HG03575 (cell line): ENCODE results near the gene GABRP.

Experiments used
- ATAC-seq: cut with Tn5 transposase; IDR thresholded peaks from one replicate; pipeline ENCODE4 v1.9.1; 2021; ENCODE audit not compliant: unreplicated experiment, insufficient number of reproducible peaks, low FRiP score; ENCODE audit errors: extremely low read depth

Gene GABRP

GRCh38 chr5:170783498-170784247, at the start of gene GABRP:
GABRP (plus strand) TSS chr5:170783725; CDS start chr5:170788616, 4,891 bp downstream.
- no peak for ATAC-seq

GRCh38 chr5:170736966-170737365, 46.6 kb upstream of the GABRP start:
- ATAC-seq = no peak

- ATAC-seq = no peak
These were observed 45.9 kb upstream of the GABRP start for GRCh38 chr5:170737591-170737990.

- ATAC-seq = no peak
These were observed 44.7 kb upstream of the GABRP start for GRCh38 chr5:170738840-170739239.

- no peak for ATAC-seq
These were observed 44.1 kb upstream of the GABRP start for GRCh38 chr5:170739446-170739845.

GRCh38 chr5:170740551-170741205, 42.8 kb upstream of the GABRP start:
- ATAC-seq = no peak

GRCh38 chr5:170741801-170742200, 41.7 kb upstream of the GABRP start:
- no peak for ATAC-seq

GRCh38 chr5:170743876-170744212, 39.7 kb upstream of the GABRP start:
- no peak for ATAC-seq

GRCh38 chr5:170745481-170746071, 37.9 kb upstream of the GABRP start:
- ATAC-seq = no peak

- ATAC-seq = no peak
These were observed 37.2 kb upstream of the GABRP start for GRCh38 chr5:170746075-170746960.

- no peak for ATAC-seq
These were observed 36.6 kb upstream of the GABRP start for GRCh38 chr5:170746961-170747340.

GRCh38 chr5:170747357-170747756, 36.2 kb upstream of the GABRP start:
- no peak for ATAC-seq

GRCh38 chr5:170747851-170748250, 35.7 kb upstream of the GABRP start:
- ATAC-seq = no peak

- ATAC-seq = no peak
These were observed 34.5 kb upstream of the GABRP start for GRCh38 chr5:170748951-170749471.

- no peak for ATAC-seq
These were observed 33.6 kb upstream of the GABRP start for GRCh38 chr5:170749911-170750431.

- ATAC-seq = no peak
These were observed 32.7 kb upstream of the GABRP start for GRCh38 chr5:170750791-170751190.

- ATAC-seq = no peak
These were observed 31.9 kb upstream of the GABRP start for GRCh38 chr5:170751631-170752030.

GRCh38 chr5:170752257-170753215, 31.0 kb upstream of the GABRP start:
- no peak for ATAC-seq
